GM12892 (cell line): ENCODE measurements around the gene UCP2.

Source experiments
- POLR2A ChIP-seq: IDR thresholded peaks from 2 replicates; pipeline ENCODE4 v1.6.1; 2011; ENCODE audit warnings: low read depth, low read length, control low read depth
- POLR2AphosphoS5 ChIP-seq: IDR thresholded peaks from 2 replicates; pipeline ENCODE4 v1.6.1; 2011; ENCODE audit warnings: low read depth, low read length, control low read depth

- TF ChIP-seq POLR2AphosphoS5 (no peak), POLR2A (no peak)
These were observed 30.8 kb downstream of the UCP2 start for GRCh38 chr11:73951797-73952196.
